H9 (cell line): ENCODE results near the gene COLEC12. TPM values are rescaled to one million over a fixed set of nuclear protein-coding genes. Genes with fewer than 3 reads are reported as not detected.

ENCODE experiments used
- DNase-seq: peaks from one replicate; pipeline ENCODE4 v3.0.0-alpha.2; 2017
- H2AFZ ChIP-seq: one replicate; pipeline ENCODE4 v1.6.1; 2013; ENCODE audit warnings: mild to moderate bottlenecking, low read length, control low read depth, moderate library complexity
- H2AK5ac ChIP-seq: 2 replicates; pipeline ENCODE4 v1.6.1; 2013; ENCODE audit warnings: low read length, control low read depth, mixed read lengths; ENCODE audit not compliant: insufficient read length
- H2BK120ac ChIP-seq: one replicate; pipeline ENCODE4 v1.6.1; 2013; ENCODE audit warnings: low read depth, mild to moderate bottlenecking, low read length, control low read depth, inconsistent platforms; ENCODE audit not compliant: poor library complexity, severe bottlenecking
- H2BK12ac ChIP-seq: 2 replicates; pipeline ENCODE4 v1.6.1; 2013; ENCODE audit warnings: low read length, control low read depth, mixed read lengths, low read depth; ENCODE audit not compliant: insufficient read length
- H2BK15ac ChIP-seq: 2 replicates; pipeline ENCODE4 v1.6.1; 2013; ENCODE audit warnings: low read depth, low read length, control low read depth
- H2BK20ac ChIP-seq: one replicate; pipeline ENCODE4 v1.6.1; 2013; ENCODE audit warnings: low read depth, mild to moderate bottlenecking, low read length, control low read depth, inconsistent platforms; ENCODE audit not compliant: poor library complexity, severe bottlenecking
- H2BK5ac ChIP-seq: 2 replicates; pipeline ENCODE4 v1.6.1; 2013; ENCODE audit warnings: low read length, control low read depth, mixed read lengths; ENCODE audit not compliant: insufficient read length
- H3K14ac ChIP-seq: 2 replicates; pipeline ENCODE4 v1.6.1; 2013; ENCODE audit warnings: low read length, control low read depth; ENCODE audit not compliant: insufficient read depth
- H3K18ac ChIP-seq: 2 replicates; pipeline ENCODE4 v1.6.1; 2013; ENCODE audit warnings: low read depth, mild to moderate bottlenecking, mixed read lengths, low read length, control low read depth; ENCODE audit not compliant: insufficient read length
- H3K23ac ChIP-seq: 2 replicates; pipeline ENCODE4 v1.6.1; 2013; ENCODE audit warnings: low read length, control low read depth, mixed read lengths, low read depth; ENCODE audit not compliant: insufficient read length
- H3K23me2 ChIP-seq: 2 replicates; pipeline ENCODE4 v1.6.1; 2013; ENCODE audit warnings: low read depth, mild to moderate bottlenecking, mixed read lengths, low read length, control low read depth; ENCODE audit not compliant: insufficient read length, poor library complexity, severe bottlenecking
- H3K27ac ChIP-seq: 2 replicates; pipeline ENCODE4 v1.5.1; 2013; ENCODE audit warnings: low read length, control low read depth, mixed read lengths, low read depth; ENCODE audit not compliant: insufficient read length
- H3K27me3 ChIP-seq: 2 replicates; pipeline ENCODE4 v1.6.1; 2013; ENCODE audit warnings: low read length, control low read depth, inconsistent platforms; ENCODE audit not compliant: insufficient read depth
- H3K4ac ChIP-seq: 2 replicates; pipeline ENCODE4 v1.6.1; 2013; ENCODE audit warnings: low read depth, mild to moderate bottlenecking, control low read depth, inconsistent platforms, low read length, moderate library complexity
- H3K4me1 ChIP-seq: 2 replicates; pipeline ENCODE4 v1.6.1; 2013; ENCODE audit warnings: low read length, control low read depth, inconsistent platforms; ENCODE audit not compliant: insufficient read depth
- H3K4me2 ChIP-seq: 2 replicates; pipeline ENCODE4 v1.6.1; 2013; ENCODE audit warnings: low read length, control low read depth, mixed read lengths; ENCODE audit not compliant: insufficient read length, insufficient read depth
- H3K56ac ChIP-seq: 2 replicates; pipeline ENCODE4 v1.6.1; 2013; ENCODE audit warnings: low read depth, mild to moderate bottlenecking, mixed read lengths, low read length, control low read depth; ENCODE audit not compliant: insufficient read length
- H3K79me1 ChIP-seq: 2 replicates; pipeline ENCODE4 v1.6.1; 2013; ENCODE audit warnings: low read depth, mild to moderate bottlenecking, moderate library complexity, low read length, control low read depth, inconsistent platforms; ENCODE audit not compliant: insufficient read depth, poor library complexity, severe bottlenecking
- H3K79me2 ChIP-seq: 2 replicates; pipeline ENCODE4 v1.6.1; 2013; ENCODE audit warnings: low read length, control low read depth, inconsistent platforms; ENCODE audit not compliant: insufficient read depth
- H3K9ac ChIP-seq: 2 replicates; pipeline ENCODE4 v1.6.1; 2013; ENCODE audit warnings: low read length, control low read depth, mixed read lengths; ENCODE audit not compliant: insufficient read length; ENCODE audit errors: extremely low read depth
- H3K9me3 ChIP-seq: one replicate; pipeline ENCODE4 v1.6.1; 2013; ENCODE audit warnings: low read depth, low read length, inconsistent platforms; ENCODE audit not compliant: control insufficient read depth
- H3T11ph ChIP-seq: one replicate; pipeline ENCODE4 v1.6.1; 2013; ENCODE audit warnings: mild to moderate bottlenecking, low read length, control low read depth, inconsistent platforms
- H4K20me1 ChIP-seq: one replicate; pipeline ENCODE4 v1.6.1; 2013; ENCODE audit not compliant: control insufficient read depth, insufficient read length, insufficient read depth
- H4K5ac ChIP-seq: 2 replicates; pipeline ENCODE4 v1.6.1; 2013; ENCODE audit warnings: low read depth, mild to moderate bottlenecking, mixed read lengths, low read length, control low read depth; ENCODE audit not compliant: insufficient read length
- H4K8ac ChIP-seq: replicated peaks from 2 replicates; pipeline ENCODE4 v1.6.1; 2013; ENCODE audit warnings: low read length, control low read depth, mixed read lengths, low read depth; ENCODE audit not compliant: insufficient read length
- H4K91ac ChIP-seq: 2 replicates; pipeline ENCODE4 v1.6.1; 2013; ENCODE audit warnings: low read depth, mild to moderate bottlenecking, moderate library complexity, mixed read lengths, low read length, control low read depth; ENCODE audit not compliant: insufficient read length
- H3K27ac Mint-ChIP-seq, 3 experiments: 2 replicates in 2 of 3; 3 replicates in 1 of 3; pipeline ENCODE4 v1.8.0; 2020 to 2021; ENCODE audit warnings: mixed read lengths in 3 of 3, mild to moderate bottlenecking in 1 of 3, moderate library complexity in 1 of 3
- H3K27me3 Mint-ChIP-seq: 2 replicates; pipeline ENCODE4 v1.8.0; 2021; ENCODE audit warnings: low read depth, mild to moderate bottlenecking, moderate library complexity, mixed read lengths
- H3K36me3 Mint-ChIP-seq, 3 experiments: 2 replicates in 2 of 3; 3 replicates in 1 of 3; pipeline ENCODE4 v1.8.0; 2020 to 2021; ENCODE audit warnings: low read depth in 3 of 3, mixed read lengths in 3 of 3; ENCODE audit not compliant: insufficient read depth in 1 of 3
- H3K4me1 Mint-ChIP-seq, 2 experiments: 2 replicates each; pipeline ENCODE4 v1.8.0; 2020; ENCODE audit warnings: mixed read lengths in 2 of 2
- H3K4me3 Mint-ChIP-seq, 2 experiments: 2 replicates in 1 of 2; 3 replicates in 1 of 2; pipeline ENCODE4 v1.8.0; 2020 to 2021; ENCODE audit warnings: mild to moderate bottlenecking in 2 of 2, mixed read lengths in 2 of 2, moderate library complexity in 1 of 2
- H3K9me3 Mint-ChIP-seq, 2 experiments: 2 replicates in 1 of 2; 3 replicates in 1 of 2; pipeline ENCODE4 v1.8.0; 2020; ENCODE audit warnings: mild to moderate bottlenecking in 2 of 2, mixed read lengths in 2 of 2, moderate library complexity in 1 of 2
- WGBS: extraction: QIAGEN DNeasy Blood & Tissue Kit; methylation state at CpG from one replicate; pipeline ENCODE4 v1.1.7; 2013; ENCODE audit warnings: missing lambda C conversion rate, low lambda C conversion rate, mixed read lengths; ENCODE audit not compliant: insufficient read length; ENCODE audit errors: extremely low coverage; 5-methylcytosine and 5-hydroxymethylcytosine counted together
- total RNA-seq: library from RNA; stranded (reverse); gene quantifications from 2 replicates; pipeline ENCODE4 v1.2.1, GENCODE V29; 2021
- TF ChIP-seq, protein P1 (sequence below): fragments of 200-600 bp; sonication (generic); conservative IDR thresholded peaks from 3 replicates; pipeline ENCODE4 v1.8.0; 2021; ENCODE audit warnings: antibody characterized with exemption, mild to moderate bottlenecking

The COLEC12 gene
- total RNA-seq, 1 experiment from 2014 or later: 0.70 TPM

GRCh38 chr18:438571-438970 lies 61.9 kb downstream of the COLEC12 start:
- Histone ChIP-seq H3K79me2 (no peaks in the 10 kb centered on the region), H3T11ph (no peak overlapping the region), H2BK12ac (no peak overlapping the region), H2AK5ac (no peak overlapping the region), H3K4me1 (no peaks in the 10 kb centered on the region), H4K91ac (no peak overlapping the region), H3K4me2 (no peak overlapping the region), H3K23me2 (no peaks in the 10 kb centered on the region), H2BK5ac (no peak overlapping the region), H2BK120ac (no peak overlapping the region), H3K23ac (no peak overlapping the region), H2BK20ac (no peak overlapping the region), H3K27me3 (no peaks in the 10 kb centered on the region), H2AFZ (no peak overlapping the region), H3K4ac (no peak overlapping the region), H3K79me1 (no peaks in the 10 kb centered on the region), H3K18ac (no peak overlapping the region), H3K9me3 (no peaks in the 10 kb centered on the region), H2BK15ac (no peak overlapping the region), H3K56ac (no peak overlapping the region), H4K5ac (no peak overlapping the region), H3K14ac (no peak overlapping the region), H4K8ac (no peak overlapping the region), H3K9ac (no peak overlapping the region), H4K20me1 (no peaks in the 10 kb centered on the region), H3K27ac (no peak overlapping the region)
- Mint-ChIP-seq H3K4me1 (no peaks in the 10 kb centered on the region), H3K36me3 (no peaks in the 10 kb centered on the region), H3K27me3 (no peaks in the 10 kb centered on the region), H3K9me3 (no peaks in the 10 kb centered on the region; a peak in 1 of 5 replicates), H3K27ac (no peak overlapping the region), H3K4me3 (no peak overlapping the region)
- no peak for DNase-seq
- TF ChIP-seq, protein P1, sequence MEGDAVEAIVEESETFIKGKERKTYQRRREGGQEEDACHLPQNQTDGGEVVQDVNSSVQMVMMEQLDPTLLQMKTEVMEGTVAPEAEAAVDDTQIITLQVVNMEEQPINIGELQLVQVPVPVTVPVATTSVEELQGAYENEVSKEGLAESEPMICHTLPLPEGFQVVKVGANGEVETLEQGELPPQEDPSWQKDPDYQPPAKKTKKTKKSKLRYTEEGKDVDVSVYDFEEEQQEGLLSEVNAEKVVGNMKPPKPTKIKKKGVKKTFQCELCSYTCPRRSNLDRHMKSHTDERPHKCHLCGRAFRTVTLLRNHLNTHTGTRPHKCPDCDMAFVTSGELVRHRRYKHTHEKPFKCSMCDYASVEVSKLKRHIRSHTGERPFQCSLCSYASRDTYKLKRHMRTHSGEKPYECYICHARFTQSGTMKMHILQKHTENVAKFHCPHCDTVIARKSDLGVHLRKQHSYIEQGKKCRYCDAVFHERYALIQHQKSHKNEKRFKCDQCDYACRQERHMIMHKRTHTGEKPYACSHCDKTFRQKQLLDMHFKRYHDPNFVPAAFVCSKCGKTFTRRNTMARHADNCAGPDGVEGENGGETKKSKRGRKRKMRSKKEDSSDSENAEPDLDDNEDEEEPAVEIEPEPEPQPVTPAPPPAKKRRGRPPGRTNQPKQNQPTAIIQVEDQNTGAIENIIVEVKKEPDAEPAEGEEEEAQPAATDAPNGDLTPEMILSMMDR: no peak
- WGBS: no CpG with 5 or more reads among the region's 2 CpGs
